Epithelial cell of proximal tubule (primary cell): Measurements from ENCODE around the gene PRLHR. TPM values are rescaled to one million over a fixed set of nuclear protein-coding genes. Genes with fewer than 3 reads are reported as not detected.

Source experiments
- DNase-seq: peaks from one replicate; pipeline ENCODE4 v3.0.0-alpha.2; 2011; ENCODE audit warnings: low read depth
- H3K4me3 ChIP-seq: 2 replicates; pipeline ENCODE4 v1.5.1; 2011; ENCODE audit warnings: low read depth, mild to moderate bottlenecking, low read length
- CTCF ChIP-seq: conservative IDR thresholded peaks from 2 replicates; pipeline ENCODE4 v1.5.1; 2012; ENCODE audit warnings: low read depth, mild to moderate bottlenecking, low read length
- total RNA-seq: library from RNA; depleted of rRNA; stranded (reverse); fragments of >200 nt; gene quantifications from 2 replicates; pipeline ENCODE4 v1.2.3, GENCODE V29; 2015

Gene PRLHR
- total RNA-seq, 1 donor from 2014 or later = not detected

GRCh38 chr10:118546479-118546878, 49.0 kb downstream of the PRLHR start:
- no peak overlapping the region for H3K4me3 ChIP-seq
- no peak for DNase-seq
- TF ChIP-seq CTCF = no peak

- H3K4me3 ChIP-seq = no peak overlapping the region
- no peak for TF ChIP-seq CTCF
- no peak for DNase-seq
Measured at GRCh38 chr10:118545381-118545780, 50.1 kb downstream of the PRLHR start.

GRCh38 chr10:118544401-118544948, 51.0 kb downstream of the PRLHR start:
- no peak for TF ChIP-seq CTCF
- no peak overlapping the region for H3K4me3 ChIP-seq
- DNase-seq = no peak

- DNase-seq = peak; percentile 3
- peak; percentile 80 for TF ChIP-seq CTCF
- no peak overlapping the region for H3K4me3 ChIP-seq
Measured at GRCh38 chr10:118543714-118544400, 51.6 kb downstream of the PRLHR start.

- no peak overlapping the region for H3K4me3 ChIP-seq
- no peak for TF ChIP-seq CTCF
- DNase-seq = no peak
Measured at GRCh38 chr10:118542745-118543144, 52.7 kb downstream of the PRLHR start.

GRCh38 chr10:118542205-118542604, 53.2 kb downstream of the PRLHR start:
- no peak for DNase-seq
- TF ChIP-seq CTCF = no peak
- no peak overlapping the region for H3K4me3 ChIP-seq

- TF ChIP-seq CTCF = no peak
- DNase-seq = no peak
- H3K4me3 ChIP-seq = no peak overlapping the region
Measured at GRCh38 chr10:118541718-118542117, 53.7 kb downstream of the PRLHR start.
